RWPE1 (cell line): ENCODE data around the gene RNF208.

Experiments used
- CTCF ChIA-PET: fragments of 350-600 bp; sonication (Branson Sonifier 250); formaldehyde crosslinking; extraction: SDS; loops from one replicate; lab custom pipeline; 2021; lab: Yijun Ruan, JAX
- POLR2A ChIA-PET: fragments of 400-600 bp; formaldehyde crosslinking; extraction: SDS; loops from one replicate; lab custom pipeline; 2020; ENCODE audit warnings: antibody characterized with exemption; ENCODE audit not compliant: low non-redundant PET; lab: Yijun Ruan, JAX
- DNase-seq: peaks from one replicate; pipeline ENCODE4 v3.0.0; 2012; ENCODE audit warnings: low spot score
- H3K27ac ChIP-seq: fragments of 450-650 bp; 2 replicates; pipeline ENCODE4 v1.5.1; 2017
- TF ChIP-seq, protein P1 (sequence below): fragments of 450-650 bp; conservative IDR thresholded peaks from 2 replicates; pipeline ENCODE4 v1.5.1; 2017; ENCODE audit warnings: low read depth, mild to moderate bottlenecking

Gene RNF208

DNA sequence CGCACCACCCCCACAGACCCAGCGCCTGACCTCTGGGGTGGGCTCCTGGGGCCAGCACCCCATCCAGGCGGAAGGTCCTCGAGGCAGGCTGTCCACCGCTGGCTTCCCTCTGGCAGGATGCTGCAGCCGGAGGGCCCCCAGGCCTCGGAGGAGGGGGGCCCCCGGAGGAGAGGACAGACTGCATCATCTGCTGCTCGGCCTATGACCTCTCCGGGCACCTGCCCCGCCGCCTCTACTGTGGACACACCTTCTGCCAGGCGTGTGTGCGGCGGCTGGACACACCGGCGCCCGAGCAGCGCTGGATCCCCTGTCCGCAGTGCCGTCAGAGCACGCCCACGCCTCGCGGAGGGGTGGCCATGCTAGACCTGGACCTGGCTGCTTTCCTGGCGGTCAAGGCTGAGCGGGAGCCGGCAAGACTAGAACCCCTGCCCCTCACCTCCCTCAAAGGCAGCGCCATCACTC is 6.5 kb upstream of the RNF208 start:
- POLR2A ChIA-PET = no interaction called here

DNA sequence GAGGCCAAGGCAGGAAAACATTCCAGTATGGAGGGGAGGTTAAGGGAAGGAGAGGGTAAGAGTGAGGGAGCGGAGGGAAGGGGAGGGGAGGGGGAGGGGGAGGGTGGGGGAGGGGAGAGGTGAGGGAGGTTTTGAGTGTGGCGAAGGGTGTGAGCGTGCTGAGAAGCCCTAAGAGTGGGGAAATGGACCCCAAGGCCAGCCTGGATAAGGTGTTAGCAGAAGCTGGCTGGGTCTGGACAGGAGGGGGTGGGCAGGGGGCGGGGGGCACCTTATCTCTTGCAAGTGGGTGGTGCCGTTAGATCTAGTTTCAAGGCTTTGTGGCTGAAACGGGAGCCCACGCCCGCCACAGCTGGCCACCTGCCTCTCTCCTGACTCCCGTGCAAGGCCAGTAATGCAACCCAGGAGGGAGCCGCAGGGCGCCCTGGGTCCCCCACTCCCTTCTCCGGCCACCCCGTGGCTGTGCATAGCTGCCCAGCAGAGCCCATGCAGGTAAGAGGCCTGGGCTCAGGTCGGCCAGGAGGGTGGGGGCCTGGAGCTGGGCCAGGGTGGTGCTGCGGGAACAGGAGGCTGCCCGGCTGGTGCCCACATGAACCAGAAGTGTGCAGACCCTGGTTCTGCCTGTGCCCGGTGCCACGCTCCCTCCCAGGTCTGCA is 5.9 kb upstream of the RNF208 start:
- TF ChIP-seq, protein P1, sequence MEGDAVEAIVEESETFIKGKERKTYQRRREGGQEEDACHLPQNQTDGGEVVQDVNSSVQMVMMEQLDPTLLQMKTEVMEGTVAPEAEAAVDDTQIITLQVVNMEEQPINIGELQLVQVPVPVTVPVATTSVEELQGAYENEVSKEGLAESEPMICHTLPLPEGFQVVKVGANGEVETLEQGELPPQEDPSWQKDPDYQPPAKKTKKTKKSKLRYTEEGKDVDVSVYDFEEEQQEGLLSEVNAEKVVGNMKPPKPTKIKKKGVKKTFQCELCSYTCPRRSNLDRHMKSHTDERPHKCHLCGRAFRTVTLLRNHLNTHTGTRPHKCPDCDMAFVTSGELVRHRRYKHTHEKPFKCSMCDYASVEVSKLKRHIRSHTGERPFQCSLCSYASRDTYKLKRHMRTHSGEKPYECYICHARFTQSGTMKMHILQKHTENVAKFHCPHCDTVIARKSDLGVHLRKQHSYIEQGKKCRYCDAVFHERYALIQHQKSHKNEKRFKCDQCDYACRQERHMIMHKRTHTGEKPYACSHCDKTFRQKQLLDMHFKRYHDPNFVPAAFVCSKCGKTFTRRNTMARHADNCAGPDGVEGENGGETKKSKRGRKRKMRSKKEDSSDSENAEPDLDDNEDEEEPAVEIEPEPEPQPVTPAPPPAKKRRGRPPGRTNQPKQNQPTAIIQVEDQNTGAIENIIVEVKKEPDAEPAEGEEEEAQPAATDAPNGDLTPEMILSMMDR = peak; percentile 24; the same call in 1 of the 2 replicates
- POLR2A ChIA-PET = interaction anchor here (0.7 to 2.3 kb wide), 4 partner anchors 27 to 98 kb away, joined by 3 to 16 read pairs (median 4); partner anchors contain the start of genes ANAPC2, SSNA1 and TPRN
- CTCF ChIA-PET = interaction anchor here (0.6 to 3.3 kb wide), 14 partner anchors 9 to 113 kb away, joined by 3 to 37 read pairs (median 10); partner anchors contain the start of genes ANAPC2, DPP7, SSNA1 and TPRN
- H3K27ac ChIP-seq = peak overlapping the region; percentile 95
- DNase-seq = no peak

More for the DNA sequence above, 6.5 kb upstream of the RNF208 start:
- H3K27ac ChIP-seq = peak overlapping the region; percentile 95
- DNase-seq = no peak
- CTCF ChIA-PET = interaction anchor here (0.6 to 3.3 kb wide), 7 partner anchors 8 to 113 kb away, joined by 3 to 37 read pairs (median 9); partner anchors contain the start of genes ANAPC2, DPP7 and SSNA1
- TF ChIP-seq, protein P1 = no peak

DNA sequence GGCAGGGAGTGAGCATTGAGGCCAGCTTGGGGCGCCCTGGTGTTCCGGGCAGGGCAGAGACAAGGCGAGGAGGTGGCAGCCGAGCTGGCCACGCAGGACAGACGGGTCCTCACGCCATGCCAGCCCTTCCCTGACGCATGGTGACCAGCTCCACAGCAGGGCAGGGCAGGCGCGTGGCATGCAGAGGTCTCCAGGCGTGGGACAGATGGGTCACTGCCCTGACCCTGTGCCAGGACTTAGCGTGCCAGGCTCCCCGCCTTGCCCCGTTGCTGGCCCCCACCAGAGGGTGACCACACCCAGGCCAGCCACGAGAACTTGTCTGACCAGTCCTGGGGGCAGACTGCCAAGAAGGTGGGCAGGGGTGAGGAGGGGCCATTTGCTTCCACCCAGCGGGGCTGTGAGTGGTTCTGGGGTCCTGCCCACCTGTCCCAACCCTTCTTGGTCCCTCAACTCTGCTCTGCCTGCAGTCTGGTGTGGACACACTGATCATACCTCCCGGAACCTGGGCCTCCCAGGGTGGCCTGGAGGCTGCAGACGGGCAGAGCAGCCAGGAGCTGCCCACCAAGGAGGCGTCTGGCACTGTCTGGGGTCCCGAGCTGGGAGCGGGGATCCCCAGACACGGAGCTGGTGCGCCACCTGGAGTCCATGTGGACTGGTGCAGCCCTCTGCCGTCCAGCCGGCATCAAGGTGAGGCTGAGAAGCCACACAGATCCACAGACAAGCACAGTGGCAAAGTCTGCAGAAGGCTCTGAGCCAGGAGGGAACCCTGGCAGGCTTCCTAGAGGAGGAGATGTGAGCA is 5.2 kb upstream of the RNF208 start, which contains the start of gene RNF224:
Gene RNF224 (plus strand): TSS at position 449 of the 799 bp plus-strand sequence. CDS start 834 bp downstream, outside the sequence.
- peak within 1 kb of the TSS; percentile 95 for H3K27ac ChIP-seq
- DNase-seq = peak; percentile 88
- TF ChIP-seq, protein P1 = peak; percentile 99
- ChIA-PET CTCF (interaction anchor here (0.5 to 3.3 kb wide), 30 partner anchors 8 to 472 kb away, joined by 3 to 37 read pairs (median 5); partner anchors contain the start of genes ANAPC2, DPP7, SSNA1 and TPRN), POLR2A (interaction anchor here (0.6 to 2.3 kb wide), 10 partner anchors 10 to 140 kb away, joined by 3 to 16 read pairs (median 4); partner anchors contain the start of genes ANAPC2, MAN1B1, SSNA1 and TPRN)

DNA sequence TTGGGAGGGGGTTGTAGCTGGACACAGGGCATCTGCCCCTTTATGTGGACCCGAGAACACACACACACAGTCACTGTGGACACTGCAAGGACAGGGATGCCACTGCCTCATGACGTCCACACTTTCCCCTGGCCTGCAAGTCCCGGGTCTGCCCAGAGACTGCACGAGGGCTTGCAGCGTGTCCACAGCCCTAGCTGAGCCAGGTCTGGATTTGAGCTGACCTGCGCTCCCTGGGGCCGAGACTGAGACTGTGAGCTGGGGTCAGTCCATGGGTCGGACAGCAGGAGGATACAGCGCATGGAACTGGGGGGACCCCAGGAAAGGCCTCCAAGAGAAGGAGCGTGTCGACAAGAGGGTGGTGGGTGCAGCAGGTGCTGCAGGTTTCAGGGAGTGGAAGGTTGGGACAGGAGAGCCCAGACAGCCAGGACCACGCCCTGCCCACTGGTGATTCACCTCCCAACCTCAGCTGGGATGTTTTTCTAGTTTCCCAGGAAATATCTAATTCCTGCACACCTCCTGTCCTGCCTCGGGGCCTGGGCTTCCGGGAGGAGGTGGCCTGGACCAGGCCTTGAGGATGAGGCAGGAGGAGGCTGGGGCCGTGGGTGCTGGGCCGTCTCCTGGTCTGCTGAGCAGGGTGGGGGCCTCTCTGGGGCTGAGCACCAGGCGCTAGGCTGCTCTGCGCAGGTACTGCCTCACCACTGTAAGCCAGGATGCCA is 4.5 kb upstream of the RNF208 start:
- CTCF ChIA-PET = interaction anchor here (0.6 to 3.3 kb wide), 21 partner anchors 9 to 473 kb away, joined by 3 to 37 read pairs (median 5); partner anchors contain the start of genes ANAPC2, SSNA1 and TPRN

DNA sequence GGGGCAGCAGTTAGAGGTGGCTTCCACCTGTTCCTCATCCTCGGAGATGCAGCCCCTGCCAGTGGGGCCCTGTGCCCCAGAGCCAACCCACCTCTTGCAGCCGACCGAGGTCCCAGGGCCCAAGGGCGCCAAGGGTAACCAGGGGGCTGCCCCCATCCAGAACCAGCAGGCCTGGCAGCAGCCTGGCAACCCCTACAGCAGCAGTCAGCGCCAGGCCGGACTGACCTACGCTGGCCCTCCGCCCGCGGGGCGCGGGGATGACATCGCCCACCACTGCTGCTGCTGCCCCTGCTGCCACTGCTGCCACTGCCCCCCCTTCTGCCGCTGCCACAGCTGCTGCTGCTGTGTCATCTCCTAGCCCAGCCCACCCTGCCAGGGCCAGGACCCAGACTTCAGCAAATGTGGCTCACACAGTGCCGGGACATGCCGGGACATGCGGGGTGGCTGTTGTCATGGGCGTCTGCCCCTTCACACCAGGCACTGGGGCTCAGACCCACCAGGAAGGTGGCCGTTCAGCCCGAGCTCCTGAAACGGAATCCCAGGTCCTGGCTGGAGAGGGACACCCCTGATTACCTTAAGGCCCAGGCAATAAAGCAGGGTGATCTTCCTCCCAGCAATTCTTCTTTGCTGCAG is 3.8 kb upstream of the RNF208 start:
- CTCF ChIA-PET = interaction anchor here (0.6 to 3.3 kb wide), 12 partner anchors 9 to 458 kb away, joined by 3 to 37 read pairs (median 8); partner anchors contain the start of genes ANAPC2, SSNA1 and TPRN
- POLR2A ChIA-PET = interaction anchor here (1.0 to 2.3 kb wide), 5 partner anchors 9 to 96 kb away, joined by 3 to 16 read pairs (median 4); partner anchors contain the start of genes ANAPC2 and SSNA1
- no peak for DNase-seq
- TF ChIP-seq, protein P1 = no peak
- H3K27ac ChIP-seq = peak overlapping the region; percentile 95

More for the DNA sequence above, 4.5 kb upstream of the RNF208 start:
- H3K27ac ChIP-seq = peak overlapping the region; percentile 95
- POLR2A ChIA-PET = interaction anchor here (0.6 to 2.3 kb wide), 8 partner anchors 10 to 140 kb away, joined by 3 to 16 read pairs (median 4); partner anchors contain the start of genes ANAPC2, MAN1B1 and SSNA1
- peak; percentile 91 for DNase-seq
- TF ChIP-seq, protein P1 = no peak
